Parathyroid adenoma (tissue), 2 donors: ENCODE measurements around the gene IGFL1.
"Not testable (repeated sequence)": the region's sequence is repeated elsewhere in the genome, so short reads cannot be mapped to it uniquely, and the experiment has no call there.

Source experiments
- H2AFZ ChIP-seq: fragments of 300-600 bp; sonication (generic); one replicate; pipeline ENCODE4 v1.7.0; 2017; ENCODE audit warnings: antibody characterized with exemption, mild to moderate bottlenecking
- H3K27ac ChIP-seq: fragments of 300-600 bp; sonication (generic); one replicate; pipeline ENCODE4 v1.7.0; 2017
- H3K27me3 ChIP-seq: fragments of 300-600 bp; sonication (generic); one replicate; pipeline ENCODE4 v1.7.0; 2017; ENCODE audit warnings: low read length; ENCODE audit not compliant: control insufficient read depth, insufficient read depth
- H3K36me3 ChIP-seq: fragments of 300-600 bp; sonication (generic); one replicate; pipeline ENCODE4 v1.7.0; 2017; ENCODE audit warnings: low read length; ENCODE audit not compliant: control insufficient read depth, insufficient read depth
- H3K4me1 ChIP-seq: fragments of 300-600 bp; sonication (generic); one replicate; pipeline ENCODE4 v1.7.0; 2017; ENCODE audit warnings: control low read depth
- H3K4me2 ChIP-seq: fragments of 300-600 bp; sonication (generic); one replicate; pipeline ENCODE4 v1.7.0; 2017; ENCODE audit warnings: low read length
- H3K4me3 ChIP-seq: fragments of 300-600 bp; sonication (generic); one replicate; pipeline ENCODE4 v1.7.0; 2017; ENCODE audit warnings: low read depth, low read length
- H3K79me2 ChIP-seq: fragments of 300-600 bp; sonication (generic); one replicate; pipeline ENCODE4 v1.7.0; 2017; ENCODE audit warnings: control low read depth
- H3K9ac ChIP-seq: fragments of 300-600 bp; sonication (generic); one replicate; pipeline ENCODE4 v1.7.0; 2017; ENCODE audit warnings: mild to moderate bottlenecking
- H3K9me3 ChIP-seq: fragments of 300-600 bp; sonication (generic); one replicate; pipeline ENCODE4 v1.7.0; 2017; ENCODE audit warnings: low read length; ENCODE audit not compliant: control insufficient read depth
- CTCF ChIP-seq: fragments of 300-600 bp; sonication (generic); IDR thresholded peaks from one replicate; pipeline ENCODE4 v1.7.0; 2017; ENCODE audit warnings: antibody characterized with exemption, mild to moderate bottlenecking
- donor health status: primary hyperparathyroidism.

Gene IGFL1

GRCh38 chr19:46232029-46232428 lies 2.5 kb downstream of the IGFL1 start:
- Histone ChIP-seq H3K27ac (no peak overlapping the region), H3K4me3 (no peak overlapping the region), H2AFZ (no peak overlapping the region), H3K4me1 (no peaks in the 10 kb centered on the region), H3K36me3 (no peaks in the 10 kb centered on the region), H3K4me2 (no peak overlapping the region), H3K79me2 (no peaks in the 10 kb centered on the region), H3K9me3 (no peaks in the 10 kb centered on the region), H3K27me3 (no peaks in the 10 kb centered on the region), H3K9ac (no peak overlapping the region)
- no peak for TF ChIP-seq CTCF

DNA sequence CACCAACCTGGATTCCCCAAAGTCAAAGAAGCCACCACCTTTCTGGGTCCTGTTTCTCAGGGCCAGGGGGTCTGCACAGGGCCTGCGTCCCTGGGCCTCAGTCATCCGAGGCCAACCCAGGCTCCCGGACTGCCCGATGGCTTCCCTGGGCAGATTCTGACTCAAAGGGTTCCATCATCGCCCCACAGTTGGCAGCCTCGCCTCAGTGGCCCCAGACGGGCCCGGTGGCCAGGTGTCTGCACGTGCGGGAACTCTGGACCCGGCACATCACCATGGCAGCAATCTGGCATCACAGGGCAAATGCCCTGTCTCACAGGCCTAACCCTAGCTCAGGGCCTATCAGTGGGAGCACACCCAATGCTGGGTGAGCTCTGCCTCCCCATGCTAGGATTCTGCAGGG lies 2.9 kb downstream of the IGFL1 start:
- no peak overlapping the region for H3K4me2 ChIP-seq
- no peaks in the 10 kb centered on the region for H3K79me2 ChIP-seq
- TF ChIP-seq CTCF = no peak

DNA sequence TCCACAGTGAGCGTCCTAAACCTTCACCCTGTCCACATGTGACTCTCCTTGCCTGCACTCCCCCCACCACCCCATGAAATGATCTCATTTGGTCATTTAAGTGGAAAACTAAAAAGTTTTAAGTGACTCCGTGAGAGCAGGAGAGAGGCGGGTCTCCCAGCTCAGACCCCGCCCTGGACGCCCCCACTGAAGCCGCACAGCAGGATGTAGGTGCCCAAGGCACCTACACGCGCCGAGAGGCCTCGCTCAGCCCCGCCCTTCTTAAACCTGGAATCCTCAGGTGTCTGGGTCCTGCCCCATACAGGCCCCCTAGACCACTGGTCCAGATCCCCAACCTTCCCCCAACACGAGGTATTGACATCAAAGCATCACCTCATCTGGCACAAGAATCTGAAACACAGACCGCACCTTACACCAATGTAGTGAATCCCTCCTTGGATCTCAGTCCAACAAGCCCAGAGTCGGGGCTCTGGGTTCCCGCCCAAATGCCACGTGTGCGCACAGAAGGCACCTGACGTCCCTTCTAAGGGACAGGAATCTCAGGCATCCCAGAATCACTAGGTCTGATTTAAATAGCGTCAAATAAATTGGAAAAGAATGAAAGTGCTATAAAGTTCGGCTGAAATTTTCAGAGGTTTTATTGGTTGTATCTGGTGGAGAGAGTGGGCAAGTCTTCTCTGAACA lies 3.5 kb downstream of the IGFL1 start:
- no peak overlapping the region for H3K4me3 ChIP-seq
- H3K36me3 ChIP-seq = no peaks in the 10 kb centered on the region
- TF ChIP-seq CTCF = no peak
- H3K27me3 ChIP-seq = no peaks in the 10 kb centered on the region
- H2AFZ ChIP-seq = no peak overlapping the region
- H3K27ac ChIP-seq = no peak overlapping the region
- no peaks in the 10 kb centered on the region for H3K9me3 ChIP-seq
- H3K79me2 ChIP-seq = no peaks in the 10 kb centered on the region
- H3K4me1 ChIP-seq = no peaks in the 10 kb centered on the region
- no peak overlapping the region for H3K4me2 ChIP-seq
- no peak overlapping the region for H3K9ac ChIP-seq

More for the DNA sequence above, 2.9 kb downstream of the IGFL1 start:
- H3K27ac ChIP-seq = no peak overlapping the region
- no peaks in the 10 kb centered on the region for H3K9me3 ChIP-seq
- H3K9ac ChIP-seq = no peak overlapping the region
- H3K27me3 ChIP-seq = no peaks in the 10 kb centered on the region
- H3K4me3 ChIP-seq = no peak overlapping the region
- no peak overlapping the region for H2AFZ ChIP-seq
- H3K4me1 ChIP-seq = no peaks in the 10 kb centered on the region
- H3K36me3 ChIP-seq = no peaks in the 10 kb centered on the region

- H3K27me3 ChIP-seq, H2AFZ ChIP-seq, H3K4me1 ChIP-seq, H3K9me3 ChIP-seq, H3K36me3 ChIP-seq, H3K79me2 ChIP-seq, H3K9ac ChIP-seq, H3K4me2 ChIP-seq, H3K27ac ChIP-seq, H3K4me3 ChIP-seq: not testable (repeated sequence)
Measured at GRCh38 chr19:46233871-46234270, 4.3 kb downstream of the IGFL1 start.

GRCh38 chr19:46238141-46238540 lies 8.6 kb downstream of the IGFL1 start:
- H3K4me2 ChIP-seq, H3K9me3 ChIP-seq, H3K27me3 ChIP-seq, H2AFZ ChIP-seq, H3K4me1 ChIP-seq, H3K4me3 ChIP-seq, H3K79me2 ChIP-seq, H3K36me3 ChIP-seq, H3K9ac ChIP-seq, H3K27ac ChIP-seq: not testable (repeated sequence)
